ENCODE measurements around the gene VLDLR.

- TF ChIP-seq, protein P1, sequence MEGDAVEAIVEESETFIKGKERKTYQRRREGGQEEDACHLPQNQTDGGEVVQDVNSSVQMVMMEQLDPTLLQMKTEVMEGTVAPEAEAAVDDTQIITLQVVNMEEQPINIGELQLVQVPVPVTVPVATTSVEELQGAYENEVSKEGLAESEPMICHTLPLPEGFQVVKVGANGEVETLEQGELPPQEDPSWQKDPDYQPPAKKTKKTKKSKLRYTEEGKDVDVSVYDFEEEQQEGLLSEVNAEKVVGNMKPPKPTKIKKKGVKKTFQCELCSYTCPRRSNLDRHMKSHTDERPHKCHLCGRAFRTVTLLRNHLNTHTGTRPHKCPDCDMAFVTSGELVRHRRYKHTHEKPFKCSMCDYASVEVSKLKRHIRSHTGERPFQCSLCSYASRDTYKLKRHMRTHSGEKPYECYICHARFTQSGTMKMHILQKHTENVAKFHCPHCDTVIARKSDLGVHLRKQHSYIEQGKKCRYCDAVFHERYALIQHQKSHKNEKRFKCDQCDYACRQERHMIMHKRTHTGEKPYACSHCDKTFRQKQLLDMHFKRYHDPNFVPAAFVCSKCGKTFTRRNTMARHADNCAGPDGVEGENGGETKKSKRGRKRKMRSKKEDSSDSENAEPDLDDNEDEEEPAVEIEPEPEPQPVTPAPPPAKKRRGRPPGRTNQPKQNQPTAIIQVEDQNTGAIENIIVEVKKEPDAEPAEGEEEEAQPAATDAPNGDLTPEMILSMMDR (IDR thresholded peaks at IDR 0.05), result no peak
- no peak for TF ChIP-seq POLR2A (IDR thresholded peaks at IDR 0.05)
Measured at GRCh38 chr9:2655411-2655901, 33.9 kb downstream of the VLDLR start.
